T-cell (primary cell): ENCODE results near the gene RGS17. TPM values are rescaled to one million over a fixed set of nuclear protein-coding genes. Genes with fewer than 3 reads are reported as not detected.

Source experiments
- ATAC-seq, 4 experiments: fragments of 200-7000 bp in 3 of 4; fragments of 150-1000 bp in 1 of 4; cut with Tn5 transposase; replicated peaks in 1 of 4; 1 replicate in 3 of 4; 2 replicates in 1 of 4; pipeline ENCODE4 v1.10.0; 2021; ENCODE audit warnings: moderate library complexity in 3 of 4, mild to moderate bottlenecking in 2 of 4, moderate number of reproducible peaks in 1 of 4
- CTCF ChIA-PET, 2 donors: fragments of 300-600 bp; sonication (Branson Sonifier 250); formaldehyde crosslinking; loops; one replicate each; lab custom pipeline; 2022; ENCODE audit warnings: antibody characterized with exemption in 2 of 2; lab: Charles Lee
- POLR2A ChIA-PET, 2 donors: fragments of 300-600 bp; sonication (Branson Sonifier 250); formaldehyde crosslinking; loops; one replicate each; lab custom pipeline; 2022; ENCODE audit warnings: antibody characterized with exemption in 2 of 2; lab: Charles Lee
- DNase-seq, 35 experiments: peaks; one replicate each; pipeline versions ENCODE4 v3.0.0 to v3.0.0-alpha.2; 2013 to 2023
- H3K27ac ChIP-seq: one replicate; pipeline ENCODE4 v1.5.1; 2013; ENCODE audit warnings: low read length
- H3K27me3 ChIP-seq, 2 experiments: replicated peaks in 1 of 2; 1 replicate in 1 of 2; 2 replicates in 1 of 2; pipeline versions ENCODE4 v1.6.1 to v1.7.0; 2013; ENCODE audit warnings: low read length in 1 of 2, mixed read lengths in 1 of 2; ENCODE audit not compliant: control insufficient read depth in 2 of 2, insufficient read depth in 2 of 2; ENCODE audit errors: extremely low read depth in 1 of 2
- H3K36me3 ChIP-seq, 2 donors: 1 replicate in 1 of 2; 2 replicates in 1 of 2; pipeline versions ENCODE4 v1.6.1 to v1.7.0; 2013; ENCODE audit warnings: low read length in 1 of 2; ENCODE audit not compliant: control insufficient read depth in 2 of 2, insufficient read depth in 1 of 2; ENCODE audit errors: extremely low read depth in 1 of 2
- H3K4me1 ChIP-seq, 2 experiments: 1 replicate in 1 of 2; 2 replicates in 1 of 2; pipeline versions ENCODE4 v1.6.1 to v1.7.0; 2013; ENCODE audit warnings: low read length in 2 of 2, mixed read lengths in 1 of 2; ENCODE audit not compliant: insufficient read depth in 2 of 2, control insufficient read depth in 1 of 2; ENCODE audit errors: extremely low read depth in 1 of 2
- H3K4me3 ChIP-seq, 2 donors: 1 replicate in 1 of 2; 2 replicates in 1 of 2; pipeline versions ENCODE4 v1.5.1 to v1.7.0; 2013; ENCODE audit warnings: mild to moderate bottlenecking in 2 of 2, low read length in 1 of 2, moderate library complexity in 1 of 2; ENCODE audit not compliant: control insufficient read depth in 1 of 2; ENCODE audit errors: extremely low read depth in 1 of 2
- H3K9me3 ChIP-seq: 2 replicates; pipeline ENCODE4 v1.7.0; 2013
- H3K27ac Mint-ChIP-seq, 2 donors: one replicate each; pipeline ENCODE4 v1.8.0; 2020 to 2021; ENCODE audit warnings: mild to moderate bottlenecking in 2 of 2, mixed read lengths in 2 of 2
- H3K27me3 Mint-ChIP-seq, 2 donors: one replicate each; pipeline ENCODE4 v1.8.0; 2021 to 2022; ENCODE audit warnings: mixed read lengths in 2 of 2
- H3K36me3 Mint-ChIP-seq: one replicate; pipeline ENCODE4 v1.8.0; 2021; ENCODE audit warnings: mixed read lengths
- H3K4me1 Mint-ChIP-seq, 3 donors: one replicate each; pipeline ENCODE4 v1.8.0; 2020 to 2022; ENCODE audit warnings: mixed read lengths in 3 of 3, mild to moderate bottlenecking in 1 of 3
- H3K4me3 Mint-ChIP-seq, 3 donors: one replicate each; pipeline ENCODE4 v1.8.0; 2020 to 2022; ENCODE audit warnings: mild to moderate bottlenecking in 3 of 3, mixed read lengths in 3 of 3, moderate library complexity in 3 of 3
- H3K9me3 Mint-ChIP-seq, 3 donors: one replicate each; pipeline ENCODE4 v1.8.0; 2020 to 2022; ENCODE audit warnings: mixed read lengths in 3 of 3
- WGBS: methylation state at CpG from one replicate; pipeline ENCODE4 v1.1.5; 2013; ENCODE audit warnings: missing lambda C conversion rate; ENCODE audit not compliant: insufficient coverage; 5-methylcytosine and 5-hydroxymethylcytosine counted together
- total RNA-seq, 35 experiments: library from RNA in 6 of 35; stranded (reverse) in 6 of 35; fragments of 120-200 nt in 1 of 35; gene quantifications; one replicate each; pipeline versions ENCODE4 v1.2.1 to v1.2.4 and lab custom pipeline; 2013 to 2026

The RGS17 gene
- total RNA-seq, 5 donors from 2014 or later (not counting 1 experiment from before 2014, with no cell fraction given) = 0.09 to 0.30 TPM; not detected in 3

DNA sequence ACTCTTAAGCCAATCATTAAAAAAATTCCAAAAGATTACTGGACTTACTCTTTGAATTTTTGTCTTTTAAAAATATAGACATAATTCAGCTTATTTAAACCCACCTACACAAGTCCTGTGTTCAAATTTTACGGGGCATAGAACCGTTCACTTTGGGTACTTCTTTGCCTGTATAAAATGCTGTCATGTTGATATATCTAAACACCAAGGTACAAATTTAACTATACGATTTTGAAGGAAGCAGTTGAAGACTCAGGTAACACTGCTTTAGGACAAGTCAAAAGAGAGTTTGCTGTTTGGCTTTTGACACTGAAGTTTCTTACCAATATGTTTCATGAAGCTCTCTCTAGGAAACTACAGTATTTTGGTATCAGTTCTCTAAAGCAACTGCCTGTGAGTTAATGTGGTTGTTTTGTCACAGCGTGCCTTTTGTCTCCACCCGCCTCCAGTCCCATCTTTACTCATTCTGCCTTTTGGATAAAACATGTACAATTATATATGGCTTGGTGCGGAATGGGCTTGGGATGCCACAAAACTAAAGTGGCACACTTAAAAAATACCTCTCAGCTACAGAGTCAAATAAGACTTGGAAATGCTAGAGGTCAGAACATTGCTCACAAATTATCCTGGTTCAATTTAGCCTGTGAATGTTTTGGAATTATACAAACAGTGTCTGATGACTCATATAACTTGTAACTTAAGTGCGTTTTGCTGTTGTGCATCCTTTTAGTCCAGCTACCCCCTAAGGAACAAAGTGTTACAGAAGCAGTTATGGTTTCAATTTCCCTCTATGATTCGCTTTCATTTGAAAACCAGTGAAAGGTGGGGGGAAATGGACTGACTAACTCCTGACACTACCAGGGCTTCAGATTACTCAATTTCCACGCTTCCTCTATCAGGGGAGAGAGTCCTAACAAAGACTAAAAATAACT, 38.7 kb downstream of the RGS17 start:
- Mint-ChIP-seq H3K36me3 (no peaks in the 10 kb centered on the region), H3K4me3 (no peak overlapping the region), H3K27me3 (peaks cover 0 to 4% of the 10 kb centered on the region in 2 donors), H3K4me1 (no peaks in the 10 kb centered on the region), H3K27ac (no peak overlapping the region), H3K9me3 (no peaks in the 10 kb centered on the region)
- no peaks in the 10 kb centered on the region for H3K27me3 ChIP-seq
- H3K27ac ChIP-seq = no peak overlapping the region
- ATAC-seq (no peak), DNase-seq (no peak)
- ChIA-PET CTCF (no interaction called here), POLR2A (no interaction called here)
- no peaks in the 10 kb centered on the region for H3K9me3 ChIP-seq
- no peaks in the 10 kb centered on the region for H3K4me1 ChIP-seq
- no peaks in the 10 kb centered on the region for H3K36me3 ChIP-seq
- no CpG with 5 or more reads among the region's 9 CpGs for WGBS
- H3K4me3 ChIP-seq = no peak overlapping the region

DNA sequence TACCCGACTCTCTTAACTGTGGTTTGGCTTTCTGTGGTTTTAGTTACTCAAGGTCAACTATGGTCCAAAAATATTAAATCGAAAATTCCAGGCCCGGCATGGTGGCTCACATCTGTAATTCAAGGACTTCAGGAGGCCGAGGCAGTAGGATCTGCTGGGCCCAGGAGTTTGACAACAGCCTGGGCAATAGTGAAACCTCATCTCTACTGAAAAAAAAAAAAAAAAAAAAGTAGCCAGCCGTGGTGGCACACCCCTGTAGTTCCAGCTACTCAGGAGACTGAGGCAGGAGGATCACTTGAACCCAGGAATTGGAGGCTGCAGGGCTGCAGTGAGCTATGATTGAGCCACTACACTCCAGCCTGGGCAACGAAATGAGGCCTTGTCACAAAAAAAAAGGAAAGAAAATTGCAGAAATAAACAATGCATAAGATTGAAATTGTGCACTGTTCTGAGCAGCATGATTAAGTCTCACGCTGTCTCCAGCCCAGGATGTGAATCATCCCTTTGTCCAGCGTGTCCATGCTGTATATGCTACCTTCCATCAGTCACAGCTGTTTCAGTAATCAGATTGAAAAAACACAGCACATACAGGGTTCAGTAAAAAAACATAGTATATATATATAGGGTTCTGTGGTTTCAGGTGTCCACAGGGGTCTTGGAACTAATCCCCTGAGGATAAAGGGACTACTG, 40.7 kb downstream of the RGS17 start:
- H3K4me3 ChIP-seq = no peak overlapping the region

DNA sequence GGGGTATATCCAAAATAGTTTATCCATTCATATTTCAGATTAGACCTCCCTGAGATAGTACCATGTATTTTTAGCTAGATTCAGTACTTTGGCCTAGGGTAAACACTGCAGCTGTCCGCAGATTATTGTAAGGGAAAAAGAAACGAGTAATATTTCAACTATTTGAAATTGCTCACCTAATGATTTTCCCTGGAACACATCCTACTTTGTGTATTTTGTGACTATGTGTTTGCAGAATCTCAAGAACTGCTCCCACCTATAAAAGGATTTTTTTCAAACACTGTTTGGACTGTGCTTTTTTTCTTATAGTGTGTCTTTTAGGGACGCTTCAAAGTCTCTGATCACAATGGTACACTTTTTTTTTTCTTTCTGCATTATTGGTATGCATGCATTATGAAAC, 42.3 kb downstream of the RGS17 start:
- ATAC-seq (no peak), DNase-seq (no peak)
- no peaks in the 10 kb centered on the region for H3K4me1 ChIP-seq
- no peak overlapping the region for H3K27ac ChIP-seq
- H3K36me3 ChIP-seq = no peaks in the 10 kb centered on the region
- Mint-ChIP-seq H3K27ac (no peak overlapping the region), H3K4me3 (no peak overlapping the region), H3K4me1 (no peaks in the 10 kb centered on the region), H3K36me3 (no peaks in the 10 kb centered on the region), H3K27me3 (peaks cover 3 to 21% of the 10 kb centered on the region in 2 donors), H3K9me3 (no peaks in the 10 kb centered on the region)
- no peak overlapping the region for H3K4me3 ChIP-seq
- no peaks in the 10 kb centered on the region for H3K9me3 ChIP-seq
- POLR2A ChIA-PET = no interaction called here
- no peaks in the 10 kb centered on the region for H3K27me3 ChIP-seq
- CTCF ChIA-PET = no interaction called here
- no CpG with 5 or more reads among the region's 3 CpGs for WGBS

More for the DNA sequence above, 40.7 kb downstream of the RGS17 start:
- no peaks in the 10 kb centered on the region for H3K4me1 Mint-ChIP-seq
- H3K36me3 Mint-ChIP-seq = no peaks in the 10 kb centered on the region
- CTCF ChIA-PET = no interaction called here
- H3K9me3 Mint-ChIP-seq = no peaks in the 10 kb centered on the region
- ATAC-seq (no peak), DNase-seq (no peak)
- H3K27ac ChIP-seq = no peak overlapping the region
- no peaks in the 10 kb centered on the region for H3K36me3 ChIP-seq
- H3K9me3 ChIP-seq = no peaks in the 10 kb centered on the region
- H3K27me3 ChIP-seq = no peaks in the 10 kb centered on the region
- POLR2A ChIA-PET = no interaction called here
- H3K4me1 ChIP-seq = no peaks in the 10 kb centered on the region
- H3K27ac Mint-ChIP-seq = no peak overlapping the region
- H3K4me3 Mint-ChIP-seq = no peak overlapping the region
- 63% methylated on average over 4 of the region's 8 CpGs for WGBS
- peaks cover 0 to 9% of the 10 kb centered on the region in 2 donors for H3K27me3 Mint-ChIP-seq

DNA sequence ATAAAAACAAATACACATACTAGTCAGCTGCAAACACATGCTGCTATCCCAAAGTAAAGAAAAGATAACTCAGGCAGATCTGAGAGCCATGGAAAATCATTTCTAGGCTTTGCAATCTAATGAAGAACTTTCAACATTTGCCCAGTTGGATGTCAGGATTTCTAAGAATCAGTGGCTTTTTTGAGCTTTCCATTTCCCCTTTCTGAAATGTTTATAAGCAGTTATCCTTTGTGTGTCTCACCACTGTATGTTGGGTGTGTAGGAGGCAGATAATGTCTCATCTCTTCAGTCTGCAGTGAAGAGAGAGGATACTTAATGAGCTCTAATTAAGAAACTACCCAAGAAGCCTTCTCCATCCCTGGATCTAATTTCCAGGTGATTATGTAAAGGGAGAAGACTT, 43.6 kb downstream of the RGS17 start:
- Histone ChIP-seq H3K27ac (no peak overlapping the region), H3K4me3 (no peak overlapping the region), H3K27me3 (no peaks in the 10 kb centered on the region), H3K4me1 (no peaks in the 10 kb centered on the region), H3K9me3 (no peaks in the 10 kb centered on the region), H3K36me3 (no peaks in the 10 kb centered on the region)
- Mint-ChIP-seq H3K4me1 (no peaks in the 10 kb centered on the region), H3K36me3 (no peaks in the 10 kb centered on the region), H3K9me3 (no peaks in the 10 kb centered on the region), H3K4me3 (no peak overlapping the region), H3K27ac (no peak overlapping the region), H3K27me3 (peaks cover 6 to 25% of the 10 kb centered on the region in 2 donors)
- ChIA-PET POLR2A (no interaction called here), CTCF (interaction anchor here in 1 of 2 donors (0.5 kb wide), 1 partner anchor 20 kb away, joined by 3 read pairs; no protein-coding TSS in a partner anchor)
- ATAC-seq (no peak), DNase-seq (no peak)

GRCh38 chr6:153086225-153086990, 44.7 kb downstream of the RGS17 start:
- DNase-seq (no peak), ATAC-seq (no peak)
- H3K4me1 ChIP-seq = no peaks in the 10 kb centered on the region
- no peaks in the 10 kb centered on the region for H3K27me3 ChIP-seq
- Mint-ChIP-seq H3K9me3 (no peaks in the 10 kb centered on the region), H3K36me3 (no peaks in the 10 kb centered on the region), H3K4me3 (no peak overlapping the region), H3K4me1 (no peaks in the 10 kb centered on the region), H3K27ac (no peak overlapping the region), H3K27me3 (peaks cover 10 to 33% of the 10 kb centered on the region in 2 donors)
- POLR2A ChIA-PET = no interaction called here
- WGBS = 30% methylated on average over 2 of the region's 5 CpGs
- H3K36me3 ChIP-seq = no peaks in the 10 kb centered on the region
- H3K9me3 ChIP-seq = no peaks in the 10 kb centered on the region
- no peak overlapping the region for H3K4me3 ChIP-seq
- CTCF ChIA-PET = no interaction called here
- no peak overlapping the region for H3K27ac ChIP-seq

- Mint-ChIP-seq H3K4me3 (no peak overlapping the region), H3K27me3 (peaks cover 11 to 38% of the 10 kb centered on the region in 2 donors), H3K4me1 (no peaks in the 10 kb centered on the region), H3K27ac (no peak overlapping the region), H3K36me3 (no peaks in the 10 kb centered on the region), H3K9me3 (no peaks in the 10 kb centered on the region)
- ChIA-PET CTCF (interaction anchor here in 1 of 2 donors (0.8 kb wide), 1 partner anchor 40 kb away, joined by 3 read pairs; no protein-coding TSS in a partner anchor), POLR2A (no interaction called here)
- ATAC-seq (no peak), DNase-seq (no peak)
- Histone ChIP-seq H3K36me3 (no peaks in the 10 kb centered on the region), H3K27me3 (no peaks in the 10 kb centered on the region), H3K4me1 (no peaks in the 10 kb centered on the region), H3K9me3 (no peaks in the 10 kb centered on the region), H3K27ac (no peak overlapping the region), H3K4me3 (no peak overlapping the region)
- WGBS = 100% methylated on average over 2 of the region's 5 CpGs
These were observed 45.8 kb downstream of the RGS17 start for GRCh38 chr6:153085239-153085638.
